HepG2 (cell line): ENCODE results near the gene HIBADH. TPM values are rescaled to one million over a fixed set of nuclear protein-coding genes. Genes with fewer than 3 reads are reported as not detected.

ENCODE experiments used
- ATAC-seq: fragments of 200-7000 bp; cut with Tn5 transposase; 3 replicates; pipeline ENCODE4 v1.9.1; 2020; ENCODE audit warnings: mild to moderate bottlenecking, moderate library complexity
- BruUV-seq: library from RNA; stranded (reverse); fragments of 400-500 nt; replicated peaks from 2 replicates; lab custom pipeline; 2021; lab: Mats Ljungman, UMichigan
- CTCF ChIA-PET: fragments of 300-600 bp; formaldehyde crosslinking; extraction: SDS; loops from one replicate; lab custom pipeline; 2021; ENCODE audit warnings: low total read pairs, inconsistent platforms, low intra/inter-chr PET ratio; lab: Yijun Ruan, JAX
- POLR2A ChIA-PET: fragments of 350-600 bp; sonication (Branson Sonifier 250); formaldehyde crosslinking; loops from one replicate; lab custom pipeline; 2020; ENCODE audit warnings: antibody characterized with exemption, inconsistent platforms; lab: Yijun Ruan, JAX
- DNase-seq: peaks from one replicate; pipeline ENCODE4 v3.0.0-alpha.2; 2015; ENCODE audit warnings: low spot score
- FAIRE-seq: peaks from 3 replicates; lab custom pipeline; 2011; peaks lifted over from hg19 to GRCh38; lab: Jason Lieb, UNC
- H2AFZ ChIP-seq: one replicate; pipeline ENCODE4 v1.6.1; 2011; ENCODE audit warnings: low read length, inconsistent platforms
- H3K27ac ChIP-seq: fragments of 300-600 bp; 3 replicates; pipeline ENCODE4 v1.8.0; 2011; ENCODE audit warnings: mixed run types, mild to moderate bottlenecking, mixed read lengths, low read length, inconsistent platforms; ENCODE audit not compliant: insufficient read depth; ENCODE audit errors: extremely low read length
- H3K27me3 ChIP-seq, 2 experiments: fragments of 200-600 bp in 1 of 2; 2 replicates in 1 of 2; 3 replicates in 1 of 2; pipeline versions ENCODE4 v1.6.0 to v1.8.0; 2011; ENCODE audit warnings: low read length in 2 of 2, mild to moderate bottlenecking in 2 of 2, moderate library complexity in 2 of 2, inconsistent platforms in 1 of 2; ENCODE audit not compliant: insufficient read depth in 2 of 2, control insufficient read depth in 1 of 2
- H3K36me3 ChIP-seq, 2 experiments: fragments of 200-600 bp in 1 of 2; replicated peaks in 1 of 2; 2 replicates in 1 of 2; 3 replicates in 1 of 2; pipeline versions ENCODE4 v1.5.1 to v1.8.0; 2011; ENCODE audit warnings: low read length in 2 of 2, inconsistent platforms in 1 of 2; ENCODE audit not compliant: insufficient read depth in 2 of 2, control insufficient read depth in 1 of 2
- H3K4me1 ChIP-seq: 2 replicates; pipeline ENCODE4 v1.5.1; 2012; ENCODE audit warnings: low read length, inconsistent platforms; ENCODE audit not compliant: insufficient read depth
- H3K4me2 ChIP-seq: 2 replicates; pipeline ENCODE4 v1.6.0; 2011; ENCODE audit warnings: low read depth, low read length, inconsistent platforms
- H3K4me3 ChIP-seq, 3 experiments: fragments of 200-600 bp in 1 of 3; sonication (generic), shearing (Covaris generic) in 1 of 3; replicated peaks in 1 of 3; 2 replicates each; pipeline ENCODE4 v1.5.1; 2011 to 2016; ENCODE audit warnings: low read length in 3 of 3, inconsistent platforms in 2 of 3, low read depth in 2 of 3, mild to moderate bottlenecking in 2 of 3, control low read depth in 1 of 3, mixed read lengths in 1 of 3; ENCODE audit not compliant: insufficient read depth in 1 of 3
- H3K79me2 ChIP-seq: one replicate; pipeline ENCODE4 v1.6.1; 2011; ENCODE audit warnings: low read length, inconsistent platforms; ENCODE audit not compliant: insufficient read depth
- H3K9ac ChIP-seq: 2 replicates; pipeline ENCODE4 v1.6.0; 2011; ENCODE audit warnings: mild to moderate bottlenecking, low read depth, low read length, inconsistent platforms; ENCODE audit not compliant: insufficient read depth
- H3K9me3 ChIP-seq: 2 replicates; pipeline ENCODE4 v1.5.1; 2012; ENCODE audit warnings: mild to moderate bottlenecking, low read length
- H4K20me1 ChIP-seq: 2 replicates; pipeline ENCODE4 v1.6.0; 2011; ENCODE audit warnings: inconsistent platforms, mild to moderate bottlenecking, low read length, moderate library complexity; ENCODE audit not compliant: insufficient read depth
- GMEB2 ChIP-seq: IDR thresholded peaks from 2 replicates; pipeline ENCODE4 v1.6.1; 2016; ENCODE audit warnings: missing biosample characterization, missing genetic modification reagents, low read depth
- NFE2 ChIP-seq: sonication (generic); formaldehyde crosslinking; IDR thresholded peaks from 2 replicates; pipeline ENCODE4 v1.4.0; 2020; ENCODE audit warnings: missing genetic modification reagents
- NR2F6 ChIP-seq, 2 experiments: IDR thresholded peaks; 2 replicates each; pipeline ENCODE4 v1.6.1; 2016; ENCODE audit warnings: antibody characterized with exemption in 1 of 2, mild to moderate bottlenecking in 1 of 2
- TIGD3 ChIP-seq: sonication (generic); formaldehyde crosslinking; IDR thresholded peaks from 2 replicates; pipeline ENCODE4 v1.5.1; 2020; ENCODE audit warnings: mild to moderate bottlenecking, missing genetic modification reagents, borderline replicate concordance
- ZNF407 ChIP-seq: sonication (generic); formaldehyde crosslinking; IDR thresholded peaks from one replicate; pipeline ENCODE4 v1.5.1; 2020; ENCODE audit warnings: mild to moderate bottlenecking, missing genetic modification reagents; ENCODE audit errors: not compliant biosample characterization
- ZSCAN25 ChIP-seq: sonication (generic); formaldehyde crosslinking; IDR thresholded peaks from 2 replicates; pipeline ENCODE4 v1.8.0; 2022; ENCODE audit warnings: mild to moderate bottlenecking, missing genetic modification reagents
- WGBS: methylation state at CpG from one replicate; pipeline ENCODE4 v1.1.6; 2017; ENCODE audit warnings: low lambda C conversion rate; 5-methylcytosine and 5-hydroxymethylcytosine counted together
- in situ Hi-C: cut with HindIII; loops from 2 replicates; pipeline ENCODE4 v1.10.0; 2017; ENCODE audit warnings: low pct_unique_long_range_greater_than_20kb; ENCODE audit not compliant: extremely low pct_ligation_motif_present
- intact Hi-C: fragments of 100-400 bp; cut with micrococcal nuclease; formaldehyde crosslinking; loops from one replicate; pipeline ENCODE4 v1.10.0; 2022; ENCODE audit not compliant: unreplicated experiment
- polyA plus RNA-seq, 8 experiments: library from polyadenylated mRNA; depleted of rRNA in 3 of 8; stranded (reverse) in 7 of 8; unstranded in 1 of 8; fragments of >200 nt; fragmentation: Illumina TruSeq in 4 of 8; extraction: Trizol in 4 of 8; gene quantifications; 2 replicates each; pipeline versions ENCODE4 v1.2.1 to v1.2.3, GENCODE V29; 2011 to 2016; ENCODE audit warnings: low read depth in 4 of 8, missing spikeins in 1 of 8, mixed read lengths in 1 of 8; ENCODE audit not compliant: insufficient read depth in 1 of 8
- total RNA-seq, 5 experiments: library from RNA; depleted of rRNA; stranded (reverse); fragments of >200 nt; fragmentation: Illumina TruSeq; extraction: Trizol; gene quantifications; 2 replicates each; pipeline ENCODE4 v1.2.3, GENCODE V29; 2016; ENCODE audit warnings: low read depth in 1 of 5
- TF ChIP-seq, protein P1 (sequence below): sonication (generic); formaldehyde crosslinking; IDR thresholded peaks from 2 replicates; pipeline ENCODE4 v1.4.0; 2020; ENCODE audit warnings: missing genetic modification reagents, borderline replicate concordance
- TF ChIP-seq, protein P2 (sequence below): sonication (generic); formaldehyde crosslinking; IDR thresholded peaks from 2 replicates; pipeline ENCODE4 v1.4.0; 2020; ENCODE audit warnings: low read depth, mild to moderate bottlenecking, missing genetic modification reagents

The HIBADH gene
- total and polyA plus RNA-seq, 2 of the 13 experiments (the other 11 are each of a cell fraction or from before 2014, with no cell fraction given): 49.9 to 59.5 TPM

- H4K20me1 ChIP-seq: no peaks in the 10 kb centered on the region
- FAIRE-seq: no peak
- H3K4me2 ChIP-seq: no peak overlapping the region
- WGBS: 93% methylated on average over 1 of the region's 1 CpG
- H3K4me3 ChIP-seq: no peak overlapping the region
- no peak overlapping the region for H2AFZ ChIP-seq
- no TSS peak for BruUV-seq
- no peak overlapping the region for H3K27ac ChIP-seq
- H3K79me2 ChIP-seq: no peaks in the 10 kb centered on the region
- no peak overlapping the region for H3K9ac ChIP-seq
- ATAC-seq: no peak
- ChIA-PET POLR2A (no interaction called here), CTCF (no interaction called here)
- H3K36me3 ChIP-seq: peaks cover 0 to 5% of the 10 kb centered on the region in 2 experiments; a peak in 1 of 5 replicates
- in situ Hi-C loops (no loop called here), intact Hi-C loops (no loop called here)
- H3K4me1 ChIP-seq: peaks cover 7% of the 10 kb centered on the region; the same call in 1 of the 2 replicates
- H3K9me3 ChIP-seq: no peaks in the 10 kb centered on the region
- DNase-seq: no peak
- H3K27me3 ChIP-seq: no peaks in the 10 kb centered on the region
- TF ChIP-seq, protein P1, sequence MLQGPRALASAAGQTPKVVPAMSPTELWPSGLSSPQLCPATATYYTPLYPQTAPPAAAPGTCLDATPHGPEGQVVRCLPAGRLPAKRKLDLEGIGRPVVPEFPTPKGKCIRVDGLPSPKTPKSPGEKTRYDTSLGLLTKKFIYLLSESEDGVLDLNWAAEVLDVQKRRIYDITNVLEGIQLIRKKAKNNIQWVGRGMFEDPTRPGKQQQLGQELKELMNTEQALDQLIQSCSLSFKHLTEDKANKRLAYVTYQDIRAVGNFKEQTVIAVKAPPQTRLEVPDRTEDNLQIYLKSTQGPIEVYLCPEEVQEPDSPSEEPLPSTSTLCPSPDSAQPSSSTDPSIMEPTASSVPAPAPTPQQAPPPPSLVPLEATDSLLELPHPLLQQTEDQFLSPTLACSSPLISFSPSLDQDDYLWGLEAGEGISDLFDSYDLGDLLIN (CRISPR knock-in tag): no peak
- TF ChIP-seq ZNF407 (no peak), TIGD3 (CRISPR knock-in tag) (no peak), NR2F6 (IDR thresholded peaks at IDR 0.05) (no peak), NR2F6 (CRISPR knock-in tag; IDR thresholded peaks at IDR 0.05) (no peak), ZSCAN25 (CRISPR knock-in tag) (no peak), NFE2 (CRISPR knock-in tag) (no peak), GMEB2 (CRISPR knock-in tag) (no peak)
- TF ChIP-seq, protein P2, sequence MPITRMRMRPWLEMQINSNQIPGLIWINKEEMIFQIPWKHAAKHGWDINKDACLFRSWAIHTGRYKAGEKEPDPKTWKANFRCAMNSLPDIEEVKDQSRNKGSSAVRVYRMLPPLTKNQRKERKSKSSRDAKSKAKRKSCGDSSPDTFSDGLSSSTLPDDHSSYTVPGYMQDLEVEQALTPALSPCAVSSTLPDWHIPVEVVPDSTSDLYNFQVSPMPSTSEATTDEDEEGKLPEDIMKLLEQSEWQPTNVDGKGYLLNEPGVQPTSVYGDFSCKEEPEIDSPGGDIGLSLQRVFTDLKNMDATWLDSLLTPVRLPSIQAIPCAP (CRISPR knock-in tag): no peak
Observed at GRCh38 chr7:27547401-27547800, 115.3 kb downstream of the HIBADH start.
